ENCODE data around the gene DGKZ. TPM values are rescaled to one million over a fixed set of nuclear protein-coding genes. Genes with fewer than 3 reads are reported as not detected.
A peak's percentile ranks its signal among the peaks of the same experiment; 100 is the strongest.

Gene DGKZ
- total and polyA plus RNA-seq, 2 experiments from 2014 or later = 45.1 to 170 TPM

- H2AFZ ChIP-seq = no peak overlapping the region
- no peaks in the 10 kb centered on the region for H3K27me3 ChIP-seq (ENCODE audit: insufficient read depth)
- H3K27ac ChIP-seq (ENCODE audit: low read depth) = no peak overlapping the region
- no peak for ATAC-seq
- H3K4me3 ChIP-seq = no peak overlapping the region
- H3F3A ChIP-seq (replicated peaks; ENCODE audit: low read depth) = peaks cover 6% of the 10 kb centered on the region
- H3K4me3 Mint-ChIP-seq = no peak overlapping the region
- TF ChIP-seq JUNB (IDR thresholded peaks at IDR 0.05; ENCODE audit: unreplicated experiment) (no peak), NANOG (IDR thresholded peaks at IDR 0.05; ENCODE audit: borderline replicate concordance) (no peak), EZH2phosphoT487 (IDR thresholded peaks at IDR 0.05; ENCODE audit: unreplicated experiment) (no peak)
- H3K36me3 Mint-ChIP-seq (ENCODE audit: low read depth) = 0 out of 3 replicates have a peak, but pooled peaks cover under 1% of the 10 kb centered on the region
- H3K9me2 ChIP-seq (ENCODE audit: insufficient read depth) = no peaks in the 10 kb centered on the region
- no peaks in the 10 kb centered on the region for H3K79me2 ChIP-seq (replicated peaks; ENCODE audit: insufficient read depth)
- no peak overlapping the region; the same call in 1 of the 2 replicates for H3K27ac Mint-ChIP-seq
- peaks cover 11% of the 10 kb centered on the region for H3K27me3 Mint-ChIP-seq (ENCODE audit: insufficient read depth, low read depth, poor library complexity)
- no peaks in the 10 kb centered on the region for H3K36me3 ChIP-seq (ENCODE audit: insufficient read depth)
- H3K4me1 Mint-ChIP-seq = peaks cover 20% of the 10 kb centered on the region
- H3K9me3 Mint-ChIP-seq = no peaks in the 10 kb centered on the region
- DNase-seq (ENCODE audit: low spot score) = no peak
- H3K4me2 ChIP-seq = no peak overlapping the region
- no peaks in the 10 kb centered on the region; the same call in 1 of the 2 replicates for H4K20me1 ChIP-seq (replicated peaks; ENCODE audit: insufficient read depth)
- H3K4me1 ChIP-seq (ENCODE audit: insufficient read depth) = peaks cover 10% of the 10 kb centered on the region
Measured at GRCh38 chr11:46309814-46310259, 37.4 kb upstream of the DGKZ start.

DNA sequence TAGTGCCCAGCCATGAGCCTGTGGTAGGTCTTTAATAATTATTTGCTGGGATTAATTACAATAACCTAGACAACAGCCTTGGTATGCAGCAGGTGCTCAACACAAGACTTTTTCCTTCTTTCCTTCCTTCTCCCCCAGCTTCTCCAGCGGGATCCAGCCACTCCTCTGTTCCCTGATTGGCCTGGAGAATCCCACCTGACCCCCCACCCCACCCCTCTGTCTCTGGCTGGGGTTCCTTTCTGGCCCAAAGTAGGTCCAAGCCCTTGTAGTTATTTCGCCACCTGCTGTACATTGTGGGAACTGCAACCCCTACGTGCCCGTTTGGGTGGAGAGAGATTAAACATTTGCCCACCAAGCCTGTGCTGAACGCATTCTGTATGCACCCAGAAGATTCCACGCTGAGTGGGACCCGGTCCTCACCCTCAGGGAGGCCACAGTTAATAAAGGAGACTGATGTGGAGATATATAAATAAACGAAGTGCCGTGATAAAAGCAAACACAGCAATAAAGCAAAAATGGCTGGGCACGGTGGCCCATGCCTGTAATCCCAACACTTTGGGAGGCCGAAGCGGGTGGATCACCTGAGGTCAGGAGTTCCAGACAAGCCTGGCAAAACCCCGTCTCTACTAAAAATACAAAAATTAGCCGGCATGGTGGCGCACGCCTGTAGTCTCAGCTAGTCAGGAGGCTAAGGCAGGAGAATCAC lies 32.1 kb upstream of the DGKZ start:
- Histone ChIP-seq H3K36me3 (ENCODE audit: insufficient read depth) (no peaks in the 10 kb centered on the region), H3K27ac (ENCODE audit: low read depth) (no peak overlapping the region), H3K9me2 (ENCODE audit: insufficient read depth) (no peaks in the 10 kb centered on the region), H3F3A (replicated peaks; ENCODE audit: low read depth) (peaks cover 6% of the 10 kb centered on the region; the same call in 1 of the 2 replicates), H3K4me3 (no peak overlapping the region), H3K27me3 (ENCODE audit: insufficient read depth) (no peaks in the 10 kb centered on the region), H3K4me2 (no peak overlapping the region), H2AFZ (no peak overlapping the region), H3K79me2 (replicated peaks; ENCODE audit: insufficient read depth) (no peaks in the 10 kb centered on the region), H4K20me1 (replicated peaks; ENCODE audit: insufficient read depth) (no peaks in the 10 kb centered on the region), H3K4me1 (ENCODE audit: insufficient read depth) (no peaks in the 10 kb centered on the region)
- no peak overlapping the region for H3K4me3 Mint-ChIP-seq
- H3K9me3 Mint-ChIP-seq = no peaks in the 10 kb centered on the region
- peaks cover 12% of the 10 kb centered on the region for H3K27me3 Mint-ChIP-seq (ENCODE audit: insufficient read depth, low read depth, poor library complexity)
- DNase-seq (ENCODE audit: low spot score) = peak; percentile 98
- H3K27ac Mint-ChIP-seq = 0 out of 2 replicates have a peak overlapping the region, but pooled peaks have one; percentile 12
- peaks cover 6% of the 10 kb centered on the region; the same call in 2 of the 3 replicates for H3K4me1 Mint-ChIP-seq
- H3K36me3 Mint-ChIP-seq (ENCODE audit: low read depth) = peaks cover 8% of the 10 kb centered on the region; the same call in 1 of the 3 replicates
- ATAC-seq = peak; percentile 97
- TF ChIP-seq CTCF (conservative IDR thresholded peaks at IDR 0.05; ENCODE audit: low read depth in 2 of 2) (peak; percentile 93 to 99), CREB1 (CRISPR knock-in tag; IDR thresholded peaks at IDR 0.05; ENCODE audit: low read depth) (no peak), POLR2AphosphoS5 (IDR thresholded peaks at IDR 0.05; ENCODE audit: low read depth) (0 out of 2 replicates have a peak, but pooled peaks have one; percentile 14)

Measured in GM23338 (cell line).